Retinal pigment epithelial cell (primary cell): Measurements from ENCODE around the gene FES.

Experiments used
- DNase-seq: peaks from one replicate; pipeline ENCODE4 v3.0.0-alpha.2; 2010; ENCODE audit warnings: low read depth
- H3K4me3 ChIP-seq: 2 replicates; pipeline ENCODE4 v1.5.1; 2011; ENCODE audit warnings: mild to moderate bottlenecking, low read length, control low read depth, moderate library complexity
- CTCF ChIP-seq: conservative IDR thresholded peaks from 2 replicates; pipeline ENCODE4 v1.5.1; 2011; ENCODE audit warnings: low read depth, low read length, control low read depth, inconsistent platforms

The FES gene

DNA sequence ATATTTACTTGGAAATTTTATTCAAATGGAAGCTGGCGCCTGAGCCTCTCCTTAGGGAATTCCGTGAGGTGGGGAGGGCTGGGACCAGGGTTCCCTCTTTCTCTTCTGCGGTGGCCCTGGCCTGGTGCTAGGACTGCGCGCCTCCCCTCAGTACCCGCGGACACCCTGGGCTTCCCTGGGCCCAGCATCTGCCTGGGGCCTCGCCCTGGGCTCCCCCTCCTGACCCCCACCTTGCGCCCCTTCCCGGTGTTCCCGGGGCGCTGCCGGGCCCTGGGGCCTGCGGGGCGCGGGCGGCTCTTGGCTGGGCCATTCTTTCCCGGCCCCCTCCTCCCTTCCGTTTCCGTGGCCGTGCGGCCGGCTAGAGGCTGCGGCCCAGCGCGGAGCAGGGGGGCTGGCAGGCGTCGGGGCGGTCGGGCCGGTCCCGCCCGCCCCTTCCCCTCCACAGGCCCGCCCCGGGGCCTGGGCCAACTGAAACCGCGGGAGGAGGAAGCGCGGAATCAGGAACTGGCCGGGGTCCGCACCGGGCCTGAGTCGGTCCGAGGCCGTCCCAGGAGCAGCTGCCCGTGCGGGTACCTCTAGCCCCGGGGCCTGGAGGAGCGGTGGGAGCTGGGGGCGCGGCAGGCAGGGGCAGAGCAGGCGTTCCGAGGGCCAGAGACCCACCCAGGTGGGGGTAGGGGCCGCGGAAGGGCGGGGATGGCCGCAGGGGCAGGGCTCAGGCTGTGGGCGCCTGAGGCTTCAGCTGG, at the start of gene FES:
TSS of gene FES (plus strand) at position 529 of the 743 bp plus-strand sequence. CDS start 542 bp downstream, outside the sequence.
- DNase-seq = no peak
- no peak for TF ChIP-seq CTCF
- peak within 1 kb of the TSS; percentile 41 for H3K4me3 ChIP-seq

DNA sequence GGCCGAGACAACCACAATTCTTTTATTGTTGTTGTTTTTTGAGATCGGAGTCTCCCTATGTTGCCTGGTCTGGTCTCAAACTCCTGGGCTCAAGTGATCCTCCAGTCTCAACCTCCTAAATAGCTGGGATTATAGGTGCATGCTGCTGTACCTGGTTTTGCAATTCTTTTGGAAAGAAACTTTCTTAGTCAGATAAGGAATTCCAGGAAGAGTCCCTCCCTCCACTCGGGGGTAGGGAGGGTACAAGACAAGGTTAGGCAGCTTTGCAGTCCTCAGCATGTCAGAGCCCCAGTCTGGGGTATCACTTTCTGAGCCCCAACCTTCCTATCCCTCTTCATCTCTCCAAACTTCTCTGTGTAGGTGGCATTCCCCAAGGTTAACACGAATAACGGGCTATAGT, 49.7 kb upstream of the FES start:
- no peak overlapping the region for H3K4me3 ChIP-seq
- no peak for TF ChIP-seq CTCF
- no peak for DNase-seq

DNA sequence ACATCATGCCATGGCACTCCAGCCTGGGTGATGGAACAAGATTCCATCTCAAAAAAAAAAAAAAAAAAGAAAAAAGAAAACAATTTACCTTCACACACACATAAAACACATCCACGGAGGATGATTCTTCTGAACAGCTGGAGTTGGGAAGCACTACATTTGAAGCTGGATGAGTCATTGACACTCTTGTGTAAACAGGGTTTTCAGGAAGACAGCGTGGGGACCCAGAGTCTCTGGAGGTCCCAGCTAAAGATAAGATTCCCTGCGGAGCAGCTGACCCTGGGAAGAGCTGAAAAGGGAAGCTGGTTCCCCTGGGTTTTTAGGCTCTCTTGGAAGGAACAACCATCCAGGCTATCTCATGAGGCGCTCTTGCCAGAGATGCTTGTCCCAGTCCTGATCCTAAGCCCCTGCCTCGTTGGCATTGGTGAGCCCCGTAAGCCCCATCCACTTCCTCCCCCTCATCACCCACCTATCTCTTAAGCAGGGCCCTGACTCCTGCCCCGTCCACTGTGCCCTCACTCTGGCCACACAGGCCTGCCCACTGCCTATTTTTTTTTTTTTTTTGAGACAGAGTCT, 47.9 kb upstream of the FES start:
- no peak for DNase-seq
- TF ChIP-seq CTCF = no peak
- no peak overlapping the region for H3K4me3 ChIP-seq

GRCh38 chr15:90837094-90837493, 47.2 kb upstream of the FES start:
- H3K4me3 ChIP-seq = no peak overlapping the region
- no peak for DNase-seq
- TF ChIP-seq CTCF = no peak

GRCh38 chr15:90838139-90838538, 46.2 kb upstream of the FES start:
- no peak for TF ChIP-seq CTCF
- DNase-seq = no peak
- no peak overlapping the region for H3K4me3 ChIP-seq

GRCh38 chr15:90838544-90838943, 45.8 kb upstream of the FES start:
- no peak for DNase-seq
- H3K4me3 ChIP-seq = no peak overlapping the region

More at GRCh38 chr15:90838544-90838943, 45.8 kb upstream of the FES start:
- TF ChIP-seq CTCF = no peak
